ENCODE results near the gene NPPC. TPM values are rescaled to one million over a fixed set of nuclear protein-coding genes. Genes with fewer than 3 reads are reported as not detected.
"Not testable (repeated sequence)": the region's sequence is repeated elsewhere in the genome, so short reads cannot be mapped to it uniquely, and the experiment has no call there.

Gene NPPC
- total RNA-seq, 1 donor, result not detected

DNA sequence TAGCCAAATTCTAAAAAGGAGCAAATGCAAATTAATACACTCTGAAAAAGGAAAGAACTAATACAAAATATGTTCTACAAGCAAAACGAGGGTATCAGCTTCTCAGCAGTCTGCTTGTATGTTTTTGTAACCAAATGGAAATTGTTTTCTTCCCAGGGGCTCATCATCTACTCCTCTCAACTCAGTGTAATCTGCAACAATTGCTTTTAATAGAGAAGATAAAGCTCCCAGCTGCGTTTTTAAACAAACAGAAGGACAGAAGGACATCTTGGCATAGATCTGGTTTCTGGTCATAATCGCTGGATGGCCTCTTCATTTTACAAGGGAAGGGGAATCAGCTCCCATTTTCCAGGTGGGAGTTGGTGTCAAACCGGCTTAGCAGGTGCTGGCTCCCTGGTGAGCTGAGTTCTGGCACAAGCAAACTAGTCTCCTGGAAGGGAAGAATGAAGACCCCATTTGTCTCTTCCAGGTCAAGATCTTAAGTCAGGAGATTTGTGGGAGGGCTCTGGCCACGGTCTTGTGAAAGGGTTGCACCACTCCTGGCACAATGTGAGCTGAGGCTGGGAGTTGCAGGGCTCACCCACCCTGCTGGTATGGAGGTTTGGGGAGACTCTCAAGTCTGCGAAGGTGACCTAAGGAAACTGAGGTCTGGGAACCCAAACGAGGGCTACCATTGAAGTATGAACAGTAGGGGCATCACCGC, 41.6 kb downstream of the NPPC start:
- TF ChIP-seq, protein P1, sequence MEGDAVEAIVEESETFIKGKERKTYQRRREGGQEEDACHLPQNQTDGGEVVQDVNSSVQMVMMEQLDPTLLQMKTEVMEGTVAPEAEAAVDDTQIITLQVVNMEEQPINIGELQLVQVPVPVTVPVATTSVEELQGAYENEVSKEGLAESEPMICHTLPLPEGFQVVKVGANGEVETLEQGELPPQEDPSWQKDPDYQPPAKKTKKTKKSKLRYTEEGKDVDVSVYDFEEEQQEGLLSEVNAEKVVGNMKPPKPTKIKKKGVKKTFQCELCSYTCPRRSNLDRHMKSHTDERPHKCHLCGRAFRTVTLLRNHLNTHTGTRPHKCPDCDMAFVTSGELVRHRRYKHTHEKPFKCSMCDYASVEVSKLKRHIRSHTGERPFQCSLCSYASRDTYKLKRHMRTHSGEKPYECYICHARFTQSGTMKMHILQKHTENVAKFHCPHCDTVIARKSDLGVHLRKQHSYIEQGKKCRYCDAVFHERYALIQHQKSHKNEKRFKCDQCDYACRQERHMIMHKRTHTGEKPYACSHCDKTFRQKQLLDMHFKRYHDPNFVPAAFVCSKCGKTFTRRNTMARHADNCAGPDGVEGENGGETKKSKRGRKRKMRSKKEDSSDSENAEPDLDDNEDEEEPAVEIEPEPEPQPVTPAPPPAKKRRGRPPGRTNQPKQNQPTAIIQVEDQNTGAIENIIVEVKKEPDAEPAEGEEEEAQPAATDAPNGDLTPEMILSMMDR (IDR thresholded peaks at IDR 0.05; ENCODE audit: extremely low read depth, low read depth, low read length), result no peak
- Histone ChIP-seq H3K9me3 (ENCODE audit: low read depth, low read length) (no peaks in the 10 kb centered on the region), H3K4me3 (ENCODE audit: insufficient read depth, low read length) (no peak overlapping the region), H3K4me2 (ENCODE audit: insufficient read depth, low read length) (no peak overlapping the region), H4K20me1 (ENCODE audit: insufficient read depth, low read length) (no peaks in the 10 kb centered on the region), H3K27ac (ENCODE audit: low read depth, low read length) (no peak overlapping the region), H2AFZ (ENCODE audit: low read length) (no peak overlapping the region), H3K4me1 (ENCODE audit: insufficient read depth, low read length) (no peaks in the 10 kb centered on the region), H3K36me3 (ENCODE audit: insufficient read depth, low read length) (no peaks in the 10 kb centered on the region), H3K79me2 (ENCODE audit: insufficient read depth, low read length) (no peaks in the 10 kb centered on the region), H3K27me3 (ENCODE audit: insufficient read depth, low read length) (peaks cover 36% of the 10 kb centered on the region)
- DNase-seq (ENCODE audit: insufficient read length, low spot score, missing footprints), result no peak

DNA sequence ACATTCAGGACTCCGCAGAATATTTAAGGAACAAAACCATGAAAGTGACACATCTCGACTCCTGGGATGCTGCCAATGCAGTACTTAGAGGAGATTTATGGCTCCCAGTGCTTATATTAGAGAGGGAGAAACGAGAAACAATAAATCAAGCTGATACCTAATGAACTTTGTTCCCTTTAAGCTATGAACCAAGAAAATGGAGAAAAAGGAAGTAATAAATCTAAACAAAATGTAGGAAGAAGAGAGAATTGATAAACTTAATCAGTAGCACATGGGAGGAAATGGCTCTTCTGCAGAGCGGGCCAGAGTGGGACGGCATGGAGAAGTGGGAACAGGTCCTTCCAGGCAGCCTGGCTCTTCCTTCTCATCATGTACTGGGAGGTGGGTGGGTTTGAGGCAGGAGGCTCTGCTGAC, 42.7 kb downstream of the NPPC start:
- no peak for DNase-seq (ENCODE audit: insufficient read length, low spot score, missing footprints)
- Histone ChIP-seq H3K27me3 (ENCODE audit: insufficient read depth, low read length) (peaks cover 36% of the 10 kb centered on the region), H3K4me2 (ENCODE audit: insufficient read depth, low read length) (no peak overlapping the region)

DNA sequence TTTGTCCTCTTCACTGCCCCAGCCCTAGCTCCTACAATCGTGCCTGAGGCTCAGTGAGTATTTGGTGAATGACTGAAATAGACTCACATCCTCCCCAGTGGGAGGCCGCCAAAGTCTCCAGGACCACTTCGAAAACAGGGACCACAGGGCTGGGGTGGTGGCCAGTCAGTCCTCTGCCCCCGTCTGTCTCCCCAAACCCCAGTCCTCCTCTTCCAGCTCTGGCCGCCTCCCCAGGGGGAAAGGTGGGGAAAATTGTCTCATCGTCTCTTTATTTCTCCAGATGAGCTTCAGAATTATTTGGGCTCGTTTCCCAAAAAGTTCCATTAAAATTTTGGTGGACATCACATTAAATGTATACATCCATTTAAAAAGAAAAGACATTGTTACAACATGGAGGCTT, 43.5 kb downstream of the NPPC start:
- Histone ChIP-seq H4K20me1 (ENCODE audit: insufficient read depth, low read length) (no peaks in the 10 kb centered on the region), H2AFZ (ENCODE audit: low read length) (no peak overlapping the region), H3K36me3 (ENCODE audit: insufficient read depth, low read length) (no peaks in the 10 kb centered on the region), H3K27ac (ENCODE audit: low read depth, low read length) (no peak overlapping the region), H3K27me3 (ENCODE audit: insufficient read depth, low read length) (peaks cover 36% of the 10 kb centered on the region), H3K4me3 (ENCODE audit: insufficient read depth, low read length) (no peak overlapping the region), H3K9me3 (ENCODE audit: low read depth, low read length) (no peaks in the 10 kb centered on the region), H3K4me2 (ENCODE audit: insufficient read depth, low read length) (no peak overlapping the region), H3K4me1 (ENCODE audit: insufficient read depth, low read length) (no peaks in the 10 kb centered on the region), H3K79me2 (ENCODE audit: insufficient read depth, low read length) (no peaks in the 10 kb centered on the region)
- TF ChIP-seq, protein P1 (IDR thresholded peaks at IDR 0.05; ENCODE audit: extremely low read depth, low read depth, low read length), result no peak
- no peak for DNase-seq (ENCODE audit: insufficient read length, low spot score, missing footprints)

More for the DNA sequence above, 42.7 kb downstream of the NPPC start:
- no peak overlapping the region for H3K27ac ChIP-seq (ENCODE audit: low read depth, low read length)
- no peaks in the 10 kb centered on the region for H3K79me2 ChIP-seq (ENCODE audit: insufficient read depth, low read length)
- no peak overlapping the region for H3K4me3 ChIP-seq (ENCODE audit: insufficient read depth, low read length)
- H3K9me3 ChIP-seq (ENCODE audit: low read depth, low read length), result no peaks in the 10 kb centered on the region
- H2AFZ ChIP-seq (ENCODE audit: low read length), result no peak overlapping the region
- H3K4me1 ChIP-seq (ENCODE audit: insufficient read depth, low read length), result no peaks in the 10 kb centered on the region
- no peaks in the 10 kb centered on the region for H4K20me1 ChIP-seq (ENCODE audit: insufficient read depth, low read length)
- H3K36me3 ChIP-seq (ENCODE audit: insufficient read depth, low read length), result no peaks in the 10 kb centered on the region
- TF ChIP-seq, protein P1 (IDR thresholded peaks at IDR 0.05; ENCODE audit: extremely low read depth, low read depth, low read length), result no peak

DNA sequence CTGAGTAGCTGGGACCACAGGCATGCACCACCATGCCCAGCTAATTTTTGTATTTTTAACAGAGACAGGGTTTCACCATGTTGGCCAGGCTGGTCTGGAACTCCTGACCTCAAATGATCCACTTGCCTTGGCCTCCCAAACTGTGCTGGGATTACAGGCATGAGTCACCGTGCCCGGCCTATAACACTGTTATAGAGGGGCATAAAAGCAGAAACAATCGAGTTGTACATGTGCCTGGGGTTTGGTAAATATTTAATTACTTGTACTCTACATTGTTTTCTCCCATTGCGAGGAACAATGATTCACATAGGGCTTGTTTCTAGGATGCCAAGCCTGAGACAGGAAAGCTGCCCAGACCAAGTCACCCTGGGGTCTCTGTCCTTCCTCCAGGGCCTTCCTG, 45.8 kb downstream of the NPPC start:
- H3K4me2 ChIP-seq (ENCODE audit: insufficient read depth, low read length); H3K9me3 ChIP-seq (ENCODE audit: low read depth, low read length); H3K4me3 ChIP-seq (ENCODE audit: insufficient read depth, low read length); H2AFZ ChIP-seq (ENCODE audit: low read length); H4K20me1 ChIP-seq (ENCODE audit: insufficient read depth, low read length); H3K27ac ChIP-seq (ENCODE audit: low read depth, low read length); DNase-seq (ENCODE audit: insufficient read length, low spot score, missing footprints); H3K36me3 ChIP-seq (ENCODE audit: insufficient read depth, low read length); H3K4me1 ChIP-seq (ENCODE audit: insufficient read depth, low read length); H3K79me2 ChIP-seq (ENCODE audit: insufficient read depth, low read length): not testable (repeated sequence)
- H3K27me3 ChIP-seq (ENCODE audit: insufficient read depth, low read length), result peaks cover 33% of the 10 kb centered on the region
